ENCODE data around the gene ARSH.

DNA sequence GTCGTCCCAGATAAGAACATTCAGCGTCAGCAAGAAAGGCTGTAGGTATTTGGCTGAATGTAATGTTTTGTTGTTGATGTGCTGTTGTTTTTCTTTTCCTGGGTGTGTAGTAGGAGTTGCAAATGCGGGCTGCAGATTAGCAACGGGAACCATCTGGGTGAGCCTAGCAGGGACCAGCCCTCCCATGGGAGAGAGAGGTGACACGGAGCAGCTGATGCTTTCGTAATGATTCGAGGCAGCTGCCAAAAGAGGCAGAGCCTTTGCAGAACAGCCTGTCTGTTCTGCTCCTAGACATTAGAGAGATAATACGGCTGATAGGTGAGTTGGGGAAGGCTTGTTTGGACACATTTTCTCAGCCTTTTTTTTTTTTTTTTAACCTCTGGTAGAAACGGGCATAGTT, 60.2 kb downstream of the ARSH start:
- TF ChIP-seq, protein P1, sequence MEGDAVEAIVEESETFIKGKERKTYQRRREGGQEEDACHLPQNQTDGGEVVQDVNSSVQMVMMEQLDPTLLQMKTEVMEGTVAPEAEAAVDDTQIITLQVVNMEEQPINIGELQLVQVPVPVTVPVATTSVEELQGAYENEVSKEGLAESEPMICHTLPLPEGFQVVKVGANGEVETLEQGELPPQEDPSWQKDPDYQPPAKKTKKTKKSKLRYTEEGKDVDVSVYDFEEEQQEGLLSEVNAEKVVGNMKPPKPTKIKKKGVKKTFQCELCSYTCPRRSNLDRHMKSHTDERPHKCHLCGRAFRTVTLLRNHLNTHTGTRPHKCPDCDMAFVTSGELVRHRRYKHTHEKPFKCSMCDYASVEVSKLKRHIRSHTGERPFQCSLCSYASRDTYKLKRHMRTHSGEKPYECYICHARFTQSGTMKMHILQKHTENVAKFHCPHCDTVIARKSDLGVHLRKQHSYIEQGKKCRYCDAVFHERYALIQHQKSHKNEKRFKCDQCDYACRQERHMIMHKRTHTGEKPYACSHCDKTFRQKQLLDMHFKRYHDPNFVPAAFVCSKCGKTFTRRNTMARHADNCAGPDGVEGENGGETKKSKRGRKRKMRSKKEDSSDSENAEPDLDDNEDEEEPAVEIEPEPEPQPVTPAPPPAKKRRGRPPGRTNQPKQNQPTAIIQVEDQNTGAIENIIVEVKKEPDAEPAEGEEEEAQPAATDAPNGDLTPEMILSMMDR (IDR thresholded peaks at IDR 0.05), result no peak
- TF ChIP-seq POLR2A (IDR thresholded peaks at IDR 0.05), result no peak
